Fibroblast of mammary gland (primary cell): ENCODE measurements around the gene LRFN2.

ENCODE experiments used
- DNase-seq: peaks from one replicate; pipeline ENCODE4 v3.0.0-alpha.2; 2010; ENCODE audit warnings: low read depth
- H3K4me3 ChIP-seq: 2 replicates; pipeline ENCODE4 v1.5.1; 2011; ENCODE audit warnings: low read depth, mild to moderate bottlenecking, low read length, moderate library complexity; ENCODE audit not compliant: control insufficient read depth
- TF ChIP-seq, protein P1 (sequence below): conservative IDR thresholded peaks from 2 replicates; pipeline ENCODE4 v1.5.1; 2011; ENCODE audit warnings: low read depth, low read length, inconsistent platforms; ENCODE audit not compliant: control insufficient read depth, insufficient read depth

The LRFN2 gene

DNA sequence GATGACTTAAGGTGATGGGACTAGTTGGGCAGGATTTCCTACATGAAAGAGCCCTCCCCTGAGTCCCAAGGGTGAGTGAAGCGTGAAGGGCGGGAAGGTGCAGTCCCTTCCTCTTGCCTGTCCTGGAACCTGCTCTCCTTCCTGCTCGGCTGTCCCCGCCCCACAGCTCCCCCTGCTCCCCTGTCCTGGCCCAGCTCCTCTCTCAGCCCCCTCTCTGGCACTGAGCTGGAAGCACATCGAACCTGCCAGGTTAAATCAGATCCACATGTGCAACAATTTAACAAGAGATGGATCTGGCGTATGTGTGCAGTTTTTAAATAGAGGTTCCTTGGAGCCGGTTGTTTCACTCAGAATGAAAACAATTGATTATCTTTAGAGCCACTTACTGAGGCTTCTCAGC, 95.0 kb downstream of the LRFN2 start:
- DNase-seq = no peak
- no peak overlapping the region for H3K4me3 ChIP-seq
- TF ChIP-seq, protein P1, sequence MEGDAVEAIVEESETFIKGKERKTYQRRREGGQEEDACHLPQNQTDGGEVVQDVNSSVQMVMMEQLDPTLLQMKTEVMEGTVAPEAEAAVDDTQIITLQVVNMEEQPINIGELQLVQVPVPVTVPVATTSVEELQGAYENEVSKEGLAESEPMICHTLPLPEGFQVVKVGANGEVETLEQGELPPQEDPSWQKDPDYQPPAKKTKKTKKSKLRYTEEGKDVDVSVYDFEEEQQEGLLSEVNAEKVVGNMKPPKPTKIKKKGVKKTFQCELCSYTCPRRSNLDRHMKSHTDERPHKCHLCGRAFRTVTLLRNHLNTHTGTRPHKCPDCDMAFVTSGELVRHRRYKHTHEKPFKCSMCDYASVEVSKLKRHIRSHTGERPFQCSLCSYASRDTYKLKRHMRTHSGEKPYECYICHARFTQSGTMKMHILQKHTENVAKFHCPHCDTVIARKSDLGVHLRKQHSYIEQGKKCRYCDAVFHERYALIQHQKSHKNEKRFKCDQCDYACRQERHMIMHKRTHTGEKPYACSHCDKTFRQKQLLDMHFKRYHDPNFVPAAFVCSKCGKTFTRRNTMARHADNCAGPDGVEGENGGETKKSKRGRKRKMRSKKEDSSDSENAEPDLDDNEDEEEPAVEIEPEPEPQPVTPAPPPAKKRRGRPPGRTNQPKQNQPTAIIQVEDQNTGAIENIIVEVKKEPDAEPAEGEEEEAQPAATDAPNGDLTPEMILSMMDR = no peak

DNA sequence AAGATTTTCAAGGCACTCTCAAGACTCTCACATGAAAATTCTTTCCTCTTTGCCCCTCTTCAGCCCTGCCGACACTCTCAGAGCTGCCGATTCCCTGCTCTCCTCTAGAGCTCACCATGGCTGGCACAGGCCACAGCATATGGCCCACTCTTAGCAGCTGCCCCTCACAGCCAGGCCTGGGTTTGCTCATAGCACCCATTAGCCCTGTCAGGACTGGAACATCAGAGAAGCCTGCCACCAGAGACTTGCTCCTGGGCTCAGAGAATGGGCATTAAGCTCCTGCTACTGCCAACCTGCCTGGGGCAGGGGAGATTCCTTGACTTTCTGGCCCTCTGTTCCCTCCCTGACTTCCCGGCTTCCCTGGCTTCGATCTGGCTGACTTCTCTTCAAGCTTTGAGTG, 96.7 kb downstream of the LRFN2 start:
- TF ChIP-seq, protein P1 = no peak

DNA sequence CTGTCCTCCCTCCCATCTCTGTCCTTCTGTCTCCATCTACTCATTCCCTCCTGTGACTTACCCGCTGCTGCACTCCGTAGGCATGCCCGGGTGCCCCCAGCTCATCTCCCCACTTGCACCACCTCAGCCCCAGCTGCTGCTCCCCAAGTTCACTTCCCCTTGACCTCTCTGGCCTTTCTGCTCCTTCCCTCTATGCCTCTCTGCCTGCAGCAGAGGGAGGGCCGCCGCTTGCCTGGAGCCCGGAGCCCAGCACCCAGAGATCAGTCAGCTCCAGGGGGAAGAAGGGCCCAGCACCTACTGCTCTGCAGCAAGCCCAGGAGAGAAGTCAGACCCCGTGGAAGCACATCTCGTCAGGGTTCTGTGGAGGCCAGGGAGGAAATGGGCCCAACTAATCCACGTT, 97.4 kb downstream of the LRFN2 start:
- DNase-seq = no peak
- no peak overlapping the region for H3K4me3 ChIP-seq
- TF ChIP-seq, protein P1 = no peak

More for the DNA sequence above, 96.7 kb downstream of the LRFN2 start:
- H3K4me3 ChIP-seq = no peak overlapping the region
- no peak for DNase-seq

- TF ChIP-seq, protein P1 = no peak
- no peak overlapping the region for H3K4me3 ChIP-seq
- DNase-seq = no peak
Observed at GRCh38 chr6:40486576-40486975, 100.6 kb downstream of the LRFN2 start.

DNA sequence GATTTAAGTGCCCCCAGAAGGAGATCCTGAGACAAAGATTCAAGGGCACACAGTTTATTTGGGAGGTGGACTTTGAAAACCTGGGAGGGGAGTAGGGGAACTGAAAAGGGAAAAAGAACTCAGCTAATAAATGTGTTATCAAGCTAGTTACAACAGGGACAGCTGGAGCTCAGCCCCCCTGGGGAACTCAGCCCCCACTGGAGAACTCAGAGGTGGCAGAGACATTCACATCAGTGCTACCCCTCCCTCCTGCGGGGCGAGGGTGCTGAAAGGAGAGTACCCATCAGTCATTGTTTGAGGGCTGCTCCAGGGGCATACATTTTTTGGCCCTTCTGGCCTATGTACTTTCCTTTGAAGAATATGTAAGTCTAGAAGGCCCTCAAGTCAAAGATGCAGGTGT, 101.4 kb downstream of the LRFN2 start:
- DNase-seq = no peak
- TF ChIP-seq, protein P1 = no peak
- H3K4me3 ChIP-seq = no peak overlapping the region

DNA sequence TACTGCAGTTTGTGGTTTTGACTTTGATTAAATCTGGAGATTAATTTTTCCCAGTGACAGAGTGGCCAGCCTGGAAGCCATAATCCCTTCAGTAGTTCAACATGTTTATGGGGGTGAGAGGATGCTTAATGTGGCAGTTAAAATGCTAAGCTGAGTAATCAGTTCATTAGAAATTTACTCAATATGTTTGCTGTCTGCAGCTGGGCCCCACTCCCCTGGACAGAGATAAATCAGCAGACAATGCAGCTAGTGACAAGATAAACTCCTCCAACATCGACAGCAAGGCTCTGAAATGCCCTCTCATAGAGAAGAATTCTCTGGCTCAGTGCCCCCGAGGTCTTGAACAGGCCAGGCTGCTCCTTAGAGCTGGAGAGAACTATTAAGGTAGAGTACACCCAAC, 101.9 kb downstream of the LRFN2 start:
- no peak overlapping the region for H3K4me3 ChIP-seq
- DNase-seq = no peak
- TF ChIP-seq, protein P1 = no peak

GRCh38 chr6:40484066-40484465, 103.1 kb downstream of the LRFN2 start:
- DNase-seq = no peak
- TF ChIP-seq, protein P1 = no peak
- H3K4me3 ChIP-seq = no peak overlapping the region
